Retinal pigment epithelial cell (primary cell): ENCODE data around the gene UBXN2A.
"Not testable (repeated sequence)": the region's sequence is repeated elsewhere in the genome, so short reads cannot be mapped to it uniquely, and the experiment has no call there.

ENCODE experiments used
- DNase-seq: peaks from one replicate; pipeline ENCODE4 v3.0.0-alpha.2; 2010; ENCODE audit warnings: low read depth
- H3K4me3 ChIP-seq: 2 replicates; pipeline ENCODE4 v1.5.1; 2011; ENCODE audit warnings: mild to moderate bottlenecking, low read length, control low read depth, moderate library complexity
- TF ChIP-seq, protein P1 (sequence below): conservative IDR thresholded peaks from 2 replicates; pipeline ENCODE4 v1.5.1; 2011; ENCODE audit warnings: low read depth, low read length, control low read depth, inconsistent platforms

Gene UBXN2A

GRCh38 chr2:24024996-24025663 is 84.9 kb downstream of the UBXN2A start:
- TF ChIP-seq, protein P1, sequence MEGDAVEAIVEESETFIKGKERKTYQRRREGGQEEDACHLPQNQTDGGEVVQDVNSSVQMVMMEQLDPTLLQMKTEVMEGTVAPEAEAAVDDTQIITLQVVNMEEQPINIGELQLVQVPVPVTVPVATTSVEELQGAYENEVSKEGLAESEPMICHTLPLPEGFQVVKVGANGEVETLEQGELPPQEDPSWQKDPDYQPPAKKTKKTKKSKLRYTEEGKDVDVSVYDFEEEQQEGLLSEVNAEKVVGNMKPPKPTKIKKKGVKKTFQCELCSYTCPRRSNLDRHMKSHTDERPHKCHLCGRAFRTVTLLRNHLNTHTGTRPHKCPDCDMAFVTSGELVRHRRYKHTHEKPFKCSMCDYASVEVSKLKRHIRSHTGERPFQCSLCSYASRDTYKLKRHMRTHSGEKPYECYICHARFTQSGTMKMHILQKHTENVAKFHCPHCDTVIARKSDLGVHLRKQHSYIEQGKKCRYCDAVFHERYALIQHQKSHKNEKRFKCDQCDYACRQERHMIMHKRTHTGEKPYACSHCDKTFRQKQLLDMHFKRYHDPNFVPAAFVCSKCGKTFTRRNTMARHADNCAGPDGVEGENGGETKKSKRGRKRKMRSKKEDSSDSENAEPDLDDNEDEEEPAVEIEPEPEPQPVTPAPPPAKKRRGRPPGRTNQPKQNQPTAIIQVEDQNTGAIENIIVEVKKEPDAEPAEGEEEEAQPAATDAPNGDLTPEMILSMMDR = no peak
- no peak overlapping the region for H3K4me3 ChIP-seq
- DNase-seq = no peak

DNA sequence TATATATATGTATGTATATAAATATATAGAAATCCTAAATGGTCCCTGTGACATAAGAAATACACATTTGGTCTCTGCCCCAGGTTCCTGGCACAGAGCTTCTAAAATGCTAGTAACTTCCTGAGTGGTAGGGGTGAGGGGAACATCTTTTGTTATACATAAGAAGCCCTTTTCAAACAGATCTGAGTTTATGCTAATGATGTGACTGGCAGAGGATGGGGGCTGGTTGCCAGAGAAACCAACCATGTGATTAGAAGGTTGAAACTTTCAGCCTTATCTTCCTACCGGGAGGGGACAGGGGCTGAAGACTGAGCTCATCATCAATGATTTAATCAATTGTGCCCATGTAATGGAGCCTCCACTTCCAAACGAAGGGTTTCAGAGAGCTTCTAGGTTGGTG is 86.0 kb downstream of the UBXN2A start:
- no peak overlapping the region for H3K4me3 ChIP-seq
- TF ChIP-seq, protein P1 = no peak
- no peak for DNase-seq

DNA sequence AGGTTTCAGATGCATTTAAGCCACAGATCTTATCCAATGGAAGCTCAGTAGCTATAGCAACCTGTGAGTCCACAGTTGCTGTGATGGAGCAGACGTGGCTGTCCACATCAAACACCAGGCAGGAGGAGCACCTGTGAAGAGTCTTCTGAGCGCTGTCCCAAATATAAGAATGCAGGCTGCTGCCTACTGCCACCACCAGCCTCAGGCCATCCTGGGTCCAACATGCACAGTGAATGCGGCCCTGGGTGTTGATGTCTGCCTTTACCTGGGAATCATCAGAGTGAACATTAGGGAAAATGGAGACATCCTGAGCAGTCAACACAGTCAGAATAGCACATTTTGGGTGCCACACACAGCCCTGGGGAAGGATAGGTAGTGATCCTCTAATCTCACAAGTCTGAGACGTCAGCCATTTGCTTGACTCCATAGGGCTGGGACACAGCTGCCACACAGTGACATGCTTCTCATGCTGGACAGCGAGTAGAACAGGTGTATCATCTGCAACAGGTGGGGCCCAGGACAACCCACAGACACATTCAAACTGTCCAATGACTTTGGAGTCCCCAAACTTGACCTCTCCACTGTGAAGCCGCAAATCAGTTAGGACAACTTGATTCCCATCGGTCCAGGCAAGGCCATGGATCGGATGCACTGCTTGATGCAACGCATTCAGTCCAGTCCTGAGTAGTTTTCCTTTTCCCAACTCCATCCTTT is 98.7 kb downstream of the UBXN2A start:
- no peak overlapping the region for H3K4me3 ChIP-seq
- DNase-seq = no peak
- TF ChIP-seq, protein P1 = no peak

- no peak overlapping the region for H3K4me3 ChIP-seq
- no peak for DNase-seq
- TF ChIP-seq, protein P1 = no peak
Measured at GRCh38 chr2:24040511-24040910, 100.2 kb downstream of the UBXN2A start.

DNA sequence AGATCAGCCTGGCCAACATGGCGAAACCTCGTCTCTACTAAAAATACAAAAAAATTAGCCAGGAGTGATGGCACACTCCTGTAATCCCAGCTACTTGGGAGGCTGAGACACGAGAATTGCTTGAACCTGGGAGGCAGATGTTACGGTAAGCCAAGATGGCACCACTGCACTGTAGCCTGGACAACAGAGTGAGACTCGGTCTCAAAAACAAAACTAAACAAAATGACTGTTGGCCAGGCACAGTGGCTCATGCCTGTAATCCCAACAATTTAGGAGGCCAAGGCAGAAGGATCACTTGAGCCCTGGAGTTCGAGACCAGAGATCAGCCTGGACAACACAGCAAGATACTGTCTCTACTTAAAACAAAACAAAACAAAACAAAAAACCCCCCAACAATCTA is 102.9 kb downstream of the UBXN2A start:
- DNase-seq, H3K4me3 ChIP-seq: not testable (repeated sequence)

GRCh38 chr2:24045511-24046508 is 105.5 kb downstream of the UBXN2A start:
- peak overlapping the region; percentile 89 for H3K4me3 ChIP-seq

GRCh38 chr2:24046599-24046929 is 106.3 kb downstream of the UBXN2A start:
- H3K4me3 ChIP-seq = peak overlapping the region; percentile 89
- no peak for DNase-seq
- TF ChIP-seq, protein P1 = no peak

More at GRCh38 chr2:24045511-24046508, 105.5 kb downstream of the UBXN2A start:
- no peak for DNase-seq
- TF ChIP-seq, protein P1 = no peak
